GM21447 (cell line): Measurements from ENCODE around the gene IFITM1.
"Not testable (repeated sequence)": the region's sequence is repeated elsewhere in the genome, so short reads cannot be mapped to it uniquely, and the experiment has no call there.

ENCODE experiments used
- ATAC-seq: cut with Tn5 transposase; IDR thresholded peaks from one replicate; pipeline ENCODE4 v1.9.1; 2021; ENCODE audit not compliant: unreplicated experiment

The IFITM1 gene

GRCh38 chr11:308740-309665 is 4.8 kb upstream of the IFITM1 start:
- not testable (repeated sequence) for ATAC-seq

- ATAC-seq: not testable (repeated sequence)
Measured at GRCh38 chr11:309979-310572, 3.8 kb upstream of the IFITM1 start.

- not testable (repeated sequence) for ATAC-seq
Measured at GRCh38 chr11:311013-311748, 2.7 kb upstream of the IFITM1 start.

- ATAC-seq: no peak
Measured at GRCh38 chr11:312092-312816, 1.6 kb upstream of the IFITM1 start.

- ATAC-seq: no peak
Measured at GRCh38 chr11:313304-313786, 495 bp upstream of the IFITM1 start.

DNA sequence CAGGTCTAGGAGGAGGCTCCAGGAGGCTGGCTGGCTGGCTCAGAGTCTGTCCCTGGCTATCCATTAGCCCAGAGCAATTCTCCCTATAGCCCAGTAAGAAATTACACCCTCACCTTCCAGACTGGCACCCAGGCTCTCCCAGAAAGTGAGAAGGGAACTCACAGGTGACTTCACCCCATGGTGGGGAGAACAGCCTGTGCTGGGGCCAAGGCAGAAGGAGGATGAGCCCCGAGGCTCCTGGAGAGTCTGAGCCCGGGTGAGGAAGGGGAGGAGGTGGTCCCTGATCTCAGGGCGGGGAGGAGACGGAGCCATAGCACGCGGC is 675 bp downstream of the IFITM1 start:
- not testable (repeated sequence) for ATAC-seq

DNA sequence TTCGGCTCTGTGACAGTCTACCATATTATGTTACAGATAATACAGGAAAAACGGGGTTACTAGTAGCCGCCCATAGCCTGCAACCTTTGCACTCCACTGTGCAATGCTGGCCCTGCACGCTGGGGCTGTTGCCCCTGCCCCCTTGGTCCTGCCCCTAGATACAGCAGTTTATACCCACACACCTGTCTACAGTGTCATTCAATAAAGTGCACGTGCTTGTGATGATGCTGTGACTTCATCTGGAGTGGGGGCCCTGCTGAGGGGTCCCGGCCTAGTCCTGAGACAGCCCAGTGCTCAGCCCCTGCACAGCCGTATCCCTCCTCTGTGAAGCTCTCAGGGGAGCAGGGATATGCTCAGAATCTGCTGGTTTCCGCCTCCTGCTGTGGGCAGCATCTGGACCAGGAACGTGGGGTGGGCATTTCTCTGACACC is 1.2 kb downstream of the IFITM1 start:
- ATAC-seq: no peak

- ATAC-seq: no peak
Measured at GRCh38 chr11:315516-315994, 1.7 kb downstream of the IFITM1 start.

DNA sequence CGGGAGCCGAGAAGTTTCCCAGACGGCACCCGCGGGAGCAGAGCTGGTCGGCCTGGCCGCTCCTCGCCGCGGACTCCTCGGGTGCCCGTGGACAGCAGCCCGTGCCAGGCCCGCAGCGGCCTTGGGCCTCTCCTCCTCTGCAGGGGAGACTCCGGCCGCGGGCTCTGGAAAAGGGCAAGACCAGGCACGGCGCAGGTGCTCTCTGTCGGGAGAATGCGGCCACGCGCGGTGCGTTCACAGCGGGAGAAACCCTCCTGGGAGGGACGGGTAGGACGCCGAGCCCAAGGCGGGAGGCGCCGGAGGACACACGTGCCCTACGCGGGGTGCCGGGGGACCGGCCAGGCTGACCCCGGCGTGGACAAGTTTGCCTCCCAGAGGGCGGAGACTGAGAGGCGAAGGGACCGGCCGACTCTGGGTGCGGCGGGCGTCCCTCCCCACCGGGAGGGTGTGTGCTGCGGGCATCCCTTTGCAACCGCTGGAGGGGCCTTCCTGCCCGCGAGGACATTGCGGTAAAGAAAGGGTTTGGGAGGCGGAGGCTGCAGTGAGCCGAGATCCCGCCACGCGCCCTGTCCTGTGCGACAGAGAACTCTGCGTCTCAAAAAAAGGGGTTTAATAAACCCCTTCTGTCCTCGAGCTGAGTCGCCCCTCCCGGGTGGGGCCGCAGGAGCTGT is 2.3 kb downstream of the IFITM1 start:
- no peak for ATAC-seq

DNA sequence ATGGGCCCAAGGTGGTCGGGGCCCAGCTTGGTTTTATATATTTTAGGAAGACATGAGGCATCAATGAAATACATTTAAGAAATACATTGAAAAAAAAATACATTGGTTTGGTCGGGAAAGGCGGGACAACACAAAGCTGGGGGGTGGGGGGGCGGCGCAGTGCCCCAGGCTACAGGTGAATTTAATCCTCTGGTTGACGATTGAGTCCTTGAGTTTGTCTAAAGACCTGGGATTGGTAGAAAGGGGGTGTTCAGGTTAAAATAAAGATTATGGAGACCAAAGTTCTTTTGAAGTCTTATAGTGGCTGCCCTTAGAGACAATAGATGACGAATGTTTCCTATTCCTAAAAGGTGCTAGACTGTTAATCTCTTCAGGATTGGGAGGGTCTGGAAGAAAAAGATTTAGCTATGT is 3.1 kb downstream of the IFITM1 start:
- ATAC-seq: no peak

GRCh38 chr11:317668-318404 is 4.0 kb downstream of the IFITM1 start:
- not testable (repeated sequence) for ATAC-seq

DNA sequence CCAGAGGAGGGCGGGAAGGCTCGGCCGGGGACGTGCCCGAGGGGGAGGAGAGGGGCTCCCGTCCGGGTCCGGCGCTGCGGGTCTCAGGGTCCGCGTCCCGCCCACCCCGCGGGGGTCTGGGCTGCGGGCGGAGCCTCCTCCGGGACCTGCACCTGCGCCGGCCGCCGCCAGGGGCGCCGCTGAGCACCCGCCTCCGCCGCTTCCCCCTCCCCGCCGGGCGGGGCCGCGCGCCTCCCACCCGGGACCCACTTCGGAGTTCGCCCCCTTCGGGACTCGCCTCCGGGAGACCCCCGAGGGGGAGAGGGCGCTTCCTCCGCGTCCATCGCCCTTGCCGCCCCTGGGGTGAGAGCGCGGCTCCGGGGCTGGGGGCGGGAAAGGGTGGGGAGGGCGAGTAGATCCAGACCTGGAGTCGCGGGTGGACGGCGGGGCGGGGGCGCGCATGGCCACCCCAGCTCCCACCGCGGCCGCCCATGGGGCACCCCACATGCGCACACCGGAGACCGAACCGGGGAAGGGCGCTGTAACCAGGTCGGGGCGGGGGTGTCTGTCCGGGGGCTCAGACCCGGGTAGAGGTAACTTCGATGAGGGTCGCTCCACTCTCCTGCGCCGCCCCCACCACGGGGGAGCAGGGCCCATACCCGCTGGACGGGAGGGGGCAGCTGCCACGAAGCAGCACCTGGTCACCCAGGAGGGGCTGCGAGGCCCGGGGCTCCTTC is 4.7 kb downstream of the IFITM1 start:
- peak; percentile 26 for ATAC-seq

DNA sequence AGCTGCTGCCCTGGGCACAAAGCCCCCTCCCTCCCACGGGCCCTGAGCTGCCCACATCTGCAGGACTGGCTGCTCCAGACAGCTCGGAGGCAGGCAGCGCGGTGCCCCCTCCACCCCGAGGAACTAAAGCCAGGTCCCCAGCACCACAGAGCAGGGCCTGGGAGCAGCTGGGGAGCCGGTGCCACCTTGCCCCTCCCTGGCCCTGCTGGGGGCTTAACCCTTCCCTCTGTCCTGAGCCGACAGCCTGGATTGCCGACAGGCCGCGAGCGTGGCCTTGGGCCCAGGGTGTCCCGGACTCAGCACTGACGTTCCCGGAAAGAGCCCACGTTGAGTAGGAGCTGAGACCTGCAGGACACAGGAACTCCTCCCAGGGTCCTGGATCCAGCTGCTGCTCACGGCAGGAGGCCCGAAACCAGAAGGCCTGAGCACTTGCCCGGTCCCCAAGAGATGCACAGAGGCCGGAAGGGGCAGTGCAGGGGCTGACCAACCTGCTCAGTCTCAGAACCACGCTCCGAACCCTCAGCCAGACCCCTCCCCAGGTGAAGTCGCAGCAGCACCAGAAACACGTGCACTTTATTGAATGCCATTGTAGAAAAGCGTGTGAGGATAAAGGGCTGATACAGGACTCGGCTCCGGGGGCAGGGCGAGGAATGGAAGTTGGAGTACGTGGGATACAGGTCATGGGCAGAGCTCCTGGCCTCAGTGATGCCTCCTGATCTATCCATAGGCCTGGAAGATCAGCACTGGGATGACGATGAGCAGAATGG is 5.5 kb downstream of the IFITM1 start:
- ATAC-seq: not testable (repeated sequence)

DNA sequence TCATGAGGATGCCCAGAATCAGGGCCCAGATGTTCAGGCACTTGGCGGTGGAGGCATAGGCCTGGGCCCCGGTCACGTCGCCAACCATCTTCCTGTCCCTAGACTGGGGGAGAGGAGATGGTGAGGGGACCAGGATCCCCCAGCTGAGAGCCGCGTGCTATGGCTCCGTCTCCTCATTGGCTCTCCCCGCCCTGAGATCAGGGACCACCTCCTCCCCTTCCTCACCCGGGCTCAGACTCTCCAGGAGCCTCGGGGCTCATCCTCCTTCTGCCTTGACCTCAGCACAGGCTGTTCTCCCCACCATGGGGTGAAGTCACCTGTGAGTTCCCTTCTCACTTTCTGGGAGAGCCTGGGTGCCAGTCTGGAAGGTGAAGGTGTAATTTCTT is 6.0 kb downstream of the IFITM1 start:
- not testable (repeated sequence) for ATAC-seq

DNA sequence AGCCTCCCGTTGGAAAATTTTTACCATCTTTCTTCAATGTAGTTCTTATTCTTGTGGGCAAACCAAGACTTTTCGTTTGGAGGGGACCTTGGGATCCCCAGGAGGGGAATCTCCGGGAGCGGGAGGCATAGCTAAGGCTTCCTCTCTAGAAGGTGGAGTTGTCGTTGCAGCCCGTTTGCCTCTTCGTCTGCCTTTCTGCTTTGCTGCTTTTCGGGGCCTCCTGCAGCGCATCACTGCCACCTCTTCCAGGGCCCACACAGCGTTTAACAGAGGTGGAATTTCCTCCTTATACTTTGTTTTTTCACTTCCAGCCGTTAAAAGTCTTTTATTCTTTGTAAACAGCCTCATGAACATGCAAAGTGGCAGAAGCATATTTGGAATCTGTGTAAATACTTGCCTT is 10.3 kb downstream of the IFITM1 start:
- no peak for ATAC-seq

GRCh38 chr11:324593-325517 is 11.0 kb downstream of the IFITM1 start:
- not testable (repeated sequence) for ATAC-seq
